ENCODE results near the gene AGBL1.

Gene AGBL1

DNA sequence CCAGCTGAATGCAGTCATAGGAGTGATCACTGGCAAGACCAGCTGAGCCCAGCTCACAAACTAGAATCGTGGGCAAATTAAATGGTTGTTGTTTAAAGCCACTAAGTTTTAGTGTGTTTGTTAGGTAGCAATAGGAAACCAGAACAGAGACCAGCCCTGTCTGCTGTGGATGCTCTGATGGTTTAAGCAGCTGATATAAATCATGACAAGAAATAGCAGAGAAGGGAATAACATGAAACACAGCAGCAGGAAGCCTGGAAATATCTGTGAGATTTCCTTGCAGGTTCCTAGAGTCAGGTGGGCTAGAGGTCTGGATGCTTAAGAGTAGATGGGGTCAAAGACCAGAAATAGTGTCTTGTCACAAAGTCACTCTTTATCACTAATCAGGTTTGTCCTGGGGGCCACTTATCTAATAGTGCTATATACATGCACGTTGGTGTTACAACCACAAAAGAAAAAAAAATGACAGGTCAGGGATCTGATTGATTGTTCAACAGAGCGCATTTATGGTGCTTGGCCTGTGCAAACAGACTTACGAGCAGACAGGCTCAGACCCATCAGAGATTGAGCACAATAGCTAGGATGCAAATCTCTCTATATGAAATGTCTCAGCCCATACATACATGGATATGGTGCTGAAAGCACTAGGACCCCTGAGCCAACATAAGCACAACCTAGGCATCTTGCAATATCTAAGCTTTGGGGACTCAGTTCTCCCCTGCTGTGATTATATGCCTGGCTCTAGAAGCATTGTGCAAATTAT lies 967.7 kb downstream of the AGBL1 start:
- Mint-ChIP-seq H3K36me3 (no peaks in the 10 kb centered on the region), H3K27ac (no peak overlapping the region), H3K4me3 (no peak overlapping the region), H3K4me1 (no peaks in the 10 kb centered on the region), H3K9me3 (no peaks in the 10 kb centered on the region)
- no peak for DNase-seq (ENCODE audit: low spot score in 2 of 2)
- ATAC-seq, result no peak

All from stimulated activated effector memory CD8-positive, alpha-beta T cell treated with anti-CD3 and anti-CD28 coated beads, Interleukin-12 subunit alpha, Interleukin-12 subunit beta, amount 100 ng/mL, for 72 hours (primary cell).